Activated CD4-positive, alpha-beta memory T cell treated with anti-CD3 and anti-CD28 coated beads, Interleukin-2, amount 10 ng/mL, durations not matched to agents 7 days and 5 days (primary cell): ENCODE results near the gene PTK7. TPM values are rescaled to one million over a fixed set of nuclear protein-coding genes. Genes with fewer than 3 reads are reported as not detected.
A peak's percentile ranks its signal among the peaks of the same experiment; 100 is the strongest.
"Not testable (repeated sequence)": the region's sequence is repeated elsewhere in the genome, so short reads cannot be mapped to it uniquely, and the experiment has no call there.

ENCODE experiments used
- CTCF ChIA-PET: fragments of 350-600 bp; sonication (Branson Sonifier 250); formaldehyde crosslinking; loops from one replicate; lab custom pipeline; 2021; ENCODE audit warnings: antibody characterized with exemption, inconsistent platforms; lab: Charles Lee
- POLR2A ChIA-PET: fragments of 350-600 bp; sonication (Branson Sonifier 250); formaldehyde crosslinking; loops from one replicate; lab custom pipeline; 2021; ENCODE audit warnings: antibody characterized with exemption; lab: Charles Lee
- DNase-seq: peaks from one replicate; pipeline ENCODE4 v3.0.0-alpha.2; 2020
- H3K27ac Mint-ChIP-seq: one replicate; pipeline ENCODE4 v1.8.0; 2021; ENCODE audit warnings: mild to moderate bottlenecking, mixed read lengths
- H3K27me3 Mint-ChIP-seq: one replicate; pipeline ENCODE4 v1.8.0; 2021; ENCODE audit warnings: mixed read lengths
- H3K36me3 Mint-ChIP-seq: one replicate; pipeline ENCODE4 v1.8.0; 2021; ENCODE audit warnings: low read depth, mixed read lengths
- H3K4me1 Mint-ChIP-seq: one replicate; pipeline ENCODE4 v1.8.0; 2021; ENCODE audit warnings: mixed read lengths
- H3K4me3 Mint-ChIP-seq: one replicate; pipeline ENCODE4 v1.8.0; 2021; ENCODE audit warnings: mild to moderate bottlenecking, mixed read lengths
- H3K9me3 Mint-ChIP-seq: one replicate; pipeline ENCODE4 v1.8.0; 2021; ENCODE audit warnings: mixed read lengths
- total RNA-seq, 2 experiments: library from RNA; stranded (reverse); gene quantifications; one replicate each; pipeline ENCODE4 v1.2.3, GENCODE V29; 2021

The PTK7 gene
- total RNA-seq, 2 experiments from 2014 or later, result 0.23 to 0.35 TPM

GRCh38 chr6:43041475-43041874 is 34.6 kb upstream of the PTK7 start:
- H3K36me3 Mint-ChIP-seq, result peaks cover 37% of the 10 kb centered on the region
- H3K9me3 Mint-ChIP-seq, POLR2A ChIA-PET, H3K27ac Mint-ChIP-seq, H3K4me3 Mint-ChIP-seq, CTCF ChIA-PET, H3K4me1 Mint-ChIP-seq, DNase-seq, H3K27me3 Mint-ChIP-seq: not testable (repeated sequence)

- H3K27me3 Mint-ChIP-seq, result no peaks in the 10 kb centered on the region
- ChIA-PET CTCF (no interaction called here), POLR2A (interaction anchor here (0.8 kb wide), 1 partner anchor 10 kb away, joined by 4 read pairs; the partner anchor contains the start of gene CUL7)
- no peaks in the 10 kb centered on the region for H3K4me1 Mint-ChIP-seq
- no peak overlapping the region for H3K27ac Mint-ChIP-seq
- peaks cover 30% of the 10 kb centered on the region for H3K36me3 Mint-ChIP-seq
- H3K4me3 Mint-ChIP-seq, result no peak overlapping the region
- no peak for DNase-seq
- H3K9me3 Mint-ChIP-seq, result no peaks in the 10 kb centered on the region
Observed at GRCh38 chr6:43043310-43043709, 32.8 kb upstream of the PTK7 start.

GRCh38 chr6:43045371-43045930 is 30.7 kb upstream of the PTK7 start:
- Mint-ChIP-seq H3K9me3 (no peaks in the 10 kb centered on the region), H3K27me3 (no peaks in the 10 kb centered on the region), H3K36me3 (peaks cover 30% of the 10 kb centered on the region), H3K4me3 (no peak overlapping the region), H3K4me1 (peaks cover 3% of the 10 kb centered on the region), H3K27ac (no peak overlapping the region)
- ChIA-PET POLR2A (interaction anchor here (0.8 to 1.2 kb wide), 4 partner anchors 8 to 31 kb away, joined by 3 read pairs; partner anchors contain the start of genes CUL7 and KLHDC3), CTCF (no interaction called here)
- no peak for DNase-seq

GRCh38 chr6:43047998-43048397 is 28.1 kb upstream of the PTK7 start:
- Mint-ChIP-seq H3K27me3 (no peaks in the 10 kb centered on the region), H3K27ac (no peak overlapping the region), H3K9me3 (no peaks in the 10 kb centered on the region), H3K4me3 (no peak overlapping the region), H3K36me3 (peaks cover 38% of the 10 kb centered on the region), H3K4me1 (peaks cover 25% of the 10 kb centered on the region)
- CTCF ChIA-PET, result interaction anchor here (1.1 kb wide), 1 partner anchor 34 kb away, joined by 4 read pairs; the partner anchor contains the start of genes KLHDC3 and MEA1
- POLR2A ChIA-PET, result no interaction called here
- DNase-seq, result no peak

GRCh38 chr6:43050981-43051380 is 25.1 kb upstream of the PTK7 start:
- DNase-seq, result no peak
- H3K4me3 Mint-ChIP-seq, result no peak overlapping the region
- ChIA-PET CTCF (no interaction called here), POLR2A (interaction anchor here (2.5 to 4.4 kb wide), 2 partner anchors 8 to 30 kb away, joined by 15 to 27 read pairs; partner anchors contain the start of genes KLC4, MRPL2 and RRP36)
- H3K27me3 Mint-ChIP-seq, result no peaks in the 10 kb centered on the region
- H3K9me3 Mint-ChIP-seq, result no peaks in the 10 kb centered on the region
- H3K4me1 Mint-ChIP-seq, result peaks cover 37% of the 10 kb centered on the region
- H3K27ac Mint-ChIP-seq, result peak overlapping the region; percentile 26
- H3K36me3 Mint-ChIP-seq, result peaks cover 49% of the 10 kb centered on the region

- CTCF ChIA-PET, result interaction anchor here (1.2 kb wide), 1 partner anchor 18 kb away, joined by 4 read pairs; no protein-coding TSS in a partner anchor
- Mint-ChIP-seq H3K9me3 (no peaks in the 10 kb centered on the region), H3K4me3 (peak overlapping the region; percentile 96), H3K4me1 (peaks cover 41% of the 10 kb centered on the region), H3K27me3 (no peaks in the 10 kb centered on the region), H3K36me3 (peaks cover 49% of the 10 kb centered on the region), H3K27ac (peak overlapping the region; percentile 93)
- POLR2A ChIA-PET, result interaction anchor here (1.4 to 4.4 kb wide), 4 partner anchors 11 to 122 kb away, joined by 4 to 27 read pairs (median 8); partner anchors contain the start of genes PEX6 and RRP36
- no peak for DNase-seq
Observed at GRCh38 chr6:43052225-43052841, 23.8 kb upstream of the PTK7 start.

GRCh38 chr6:43052842-43053544 is 23.1 kb upstream of the PTK7 start:
- peaks cover 47% of the 10 kb centered on the region for H3K4me1 Mint-ChIP-seq
- no peak for DNase-seq
- H3K36me3 Mint-ChIP-seq, result peaks cover 55% of the 10 kb centered on the region

GRCh38 chr6:43053545-43054205 is 22.4 kb upstream of the PTK7 start, which contains the start of gene CUL7:
CUL7 (minus strand) TSS chr6:43053851; CDS start chr6:43052788, 1,063 bp downstream.
- peak within 1 kb of the TSS; percentile 96 for H3K4me3 Mint-ChIP-seq
- ChIA-PET POLR2A (interaction anchor here (0.6 to 4.4 kb wide), 25 partner anchors 9 to 490 kb away, joined by 3 to 27 read pairs (median 3); partner anchors contain the start of genes CNPY3, DNPH1, KLHDC3 and MEA1), CTCF (interaction anchor here (0.6 to 2.0 kb wide), 8 partner anchors 21 to 345 kb away, joined by 3 to 7 read pairs (median 4); partner anchors contain the start of genes CNPY3 and KLHDC3)
- no peaks in the 10 kb centered on the region for H3K27me3 Mint-ChIP-seq
- peaks cover 52% of the 10 kb centered on the region for H3K36me3 Mint-ChIP-seq
- H3K4me1 Mint-ChIP-seq, result peaks cover 54% of the 10 kb centered on the region
- H3K9me3 Mint-ChIP-seq, result no peaks in the 10 kb centered on the region
- H3K27ac Mint-ChIP-seq, result peak within 1 kb of the TSS; percentile 93
- DNase-seq, result peak; percentile 95

More at GRCh38 chr6:43052842-43053544, 23.1 kb upstream of the PTK7 start:
- no peaks in the 10 kb centered on the region for H3K9me3 Mint-ChIP-seq
- peak overlapping the region; percentile 96 for H3K4me3 Mint-ChIP-seq
- H3K27ac Mint-ChIP-seq, result peak overlapping the region; percentile 93
- ChIA-PET CTCF (interaction anchor here (1.0 to 2.0 kb wide), 6 partner anchors 19 to 124 kb away, joined by 3 to 7 read pairs (median 4); partner anchors contain the start of genes CNPY3 and KLHDC3), POLR2A (interaction anchor here (0.6 to 4.4 kb wide), 17 partner anchors 8 to 331 kb away, joined by 3 to 27 read pairs (median 4); partner anchors contain the start of genes KLHDC3, MEA1, PEX6 and RPL7L1)
- H3K27me3 Mint-ChIP-seq, result no peaks in the 10 kb centered on the region

- POLR2A ChIA-PET, result interaction anchor here (0.6 to 4.4 kb wide), 23 partner anchors 9 to 491 kb away, joined by 3 to 27 read pairs (median 4); partner anchors contain the start of genes CNPY3, DNPH1, KLHDC3 and MEA1
- CTCF ChIA-PET, result interaction anchor here (0.5 to 2.0 kb wide), 10 partner anchors 20 to 344 kb away, joined by 3 to 7 read pairs (median 4); partner anchors contain the start of genes CNPY3, KLHDC3 and RPL7L1
- Mint-ChIP-seq H3K9me3 (no peaks in the 10 kb centered on the region), H3K27me3 (no peaks in the 10 kb centered on the region), H3K27ac (peak overlapping the region; percentile 93), H3K36me3 (peaks cover 52% of the 10 kb centered on the region), H3K4me3 (peak overlapping the region; percentile 96), H3K4me1 (peaks cover 59% of the 10 kb centered on the region)
- no peak for DNase-seq
Observed at GRCh38 chr6:43054206-43054943, 21.7 kb upstream of the PTK7 start.

GRCh38 chr6:43055966-43056365 is 20.1 kb upstream of the PTK7 start:
- H3K36me3 Mint-ChIP-seq, result peaks cover 38% of the 10 kb centered on the region
- H3K27me3 Mint-ChIP-seq, result no peaks in the 10 kb centered on the region
- no peaks in the 10 kb centered on the region for H3K9me3 Mint-ChIP-seq
- ChIA-PET POLR2A (interaction anchor here (1.2 to 3.4 kb wide), 2 partner anchors 42 to 87 kb away, joined by 5 to 18 read pairs; partner anchors contain the start of genes KLHDC3 and MEA1), CTCF (no interaction called here)
- no peak overlapping the region for H3K4me3 Mint-ChIP-seq
- peaks cover 65% of the 10 kb centered on the region for H3K4me1 Mint-ChIP-seq
- no peak overlapping the region for H3K27ac Mint-ChIP-seq
- no peak for DNase-seq

GRCh38 chr6:43058531-43058930 is 17.6 kb upstream of the PTK7 start:
- no peak for DNase-seq
- peaks cover 48% of the 10 kb centered on the region for H3K4me1 Mint-ChIP-seq
- H3K4me3 Mint-ChIP-seq, result peak overlapping the region; percentile 86
- peak overlapping the region; percentile 88 for H3K27ac Mint-ChIP-seq
- ChIA-PET POLR2A (interaction anchor here (1.0 to 2.9 kb wide), 11 partner anchors 8 to 129 kb away, joined by 3 to 15 read pairs (median 6); partner anchors contain the start of genes CNPY3, CUL9, KLHDC3 and MEA1), CTCF (interaction anchor here (1.0 to 1.4 kb wide), 2 partner anchors 85 to 113 kb away, joined by 3 to 4 read pairs; no protein-coding TSS in a partner anchor)
- peaks cover 22% of the 10 kb centered on the region for H3K36me3 Mint-ChIP-seq
- H3K27me3 Mint-ChIP-seq, result no peaks in the 10 kb centered on the region
- H3K9me3 Mint-ChIP-seq, result no peaks in the 10 kb centered on the region
